GM12891 (cell line): Measurements from ENCODE around the gene PMS2.

Experiments
- DNase-seq: peaks from one replicate; pipeline ENCODE4 v3.0.0; 2011; ENCODE audit warnings: low spot score; ENCODE audit not compliant: insufficient read length
- FAIRE-seq: peaks from 2 replicates; lab custom pipeline; 2011; peaks lifted over from hg19 to GRCh38; lab: Jason Lieb, UNC
- PAX5 ChIP-seq: IDR thresholded peaks from 2 replicates; pipeline ENCODE4 v1.6.1; 2011; ENCODE audit warnings: low read length, moderate library complexity, mild to moderate bottlenecking; ENCODE audit not compliant: insufficient read depth, severe bottlenecking
- POLR2A ChIP-seq: IDR thresholded peaks from 2 replicates; pipeline ENCODE4 v1.6.1; 2011; ENCODE audit warnings: low read depth, low read length, control low read depth
- POLR2AphosphoS5 ChIP-seq: IDR thresholded peaks from 2 replicates; pipeline ENCODE4 v1.6.1; 2011; ENCODE audit warnings: low read depth, low read length, control low read depth
- POU2F2 ChIP-seq: IDR thresholded peaks from 2 replicates; pipeline ENCODE4 v1.6.1; 2011; ENCODE audit warnings: low read depth, mild to moderate bottlenecking, control low read depth, low read length, moderate library complexity
- SPI1 ChIP-seq: IDR thresholded peaks from 2 replicates; pipeline ENCODE4 v1.6.1; 2011; ENCODE audit warnings: low read depth, low read length, control low read depth
- TAF1 ChIP-seq: IDR thresholded peaks from 2 replicates; pipeline ENCODE4 v1.6.1; 2011; ENCODE audit warnings: low read depth, low read length, control low read depth

Gene PMS2

DNA sequence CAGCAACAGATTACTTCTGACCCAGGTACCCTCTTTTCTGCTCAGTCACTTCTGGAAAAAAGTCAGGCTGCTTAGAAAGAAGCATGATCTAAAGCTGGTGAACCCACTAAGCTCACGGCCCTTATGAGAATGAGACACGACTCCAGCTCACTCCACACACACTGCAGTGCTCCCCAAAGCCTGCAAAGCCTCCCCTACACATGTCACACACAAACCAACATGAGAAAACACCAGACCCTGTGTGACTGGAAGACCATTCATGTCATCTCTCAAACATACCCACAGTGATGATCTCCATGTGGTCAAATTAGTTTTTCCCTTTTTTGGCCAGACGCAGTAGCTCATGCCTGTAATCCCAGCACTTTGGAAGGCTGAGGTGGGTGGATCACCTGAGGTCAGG lies 22.7 kb upstream of the PMS2 start:
- no peak for FAIRE-seq
- no peak for DNase-seq
- no peak for TF ChIP-seq POLR2AphosphoS5
- no peak for TF ChIP-seq POLR2A
- TF ChIP-seq TAF1 = no peak
- TF ChIP-seq PAX5 = no peak
- TF ChIP-seq POU2F2 = no peak
- TF ChIP-seq SPI1 = no peak

DNA sequence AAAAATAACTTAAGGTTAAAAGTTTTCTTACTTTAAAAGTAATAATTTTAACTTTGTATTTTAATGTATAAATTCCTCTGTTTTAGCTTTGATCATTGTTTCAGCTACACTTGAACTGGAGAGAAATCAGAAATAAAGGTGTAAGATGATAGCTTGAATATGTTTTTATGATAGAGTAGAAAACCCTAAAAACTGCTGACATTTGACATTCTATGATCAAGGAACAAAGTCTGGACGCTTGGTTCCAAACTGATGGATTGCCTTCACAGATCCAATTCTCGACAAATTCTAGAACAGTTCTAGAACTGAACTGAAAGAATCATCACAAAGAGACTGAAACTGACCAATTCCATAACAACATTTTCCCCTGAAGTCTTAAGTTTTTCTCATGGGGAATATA lies 22.1 kb upstream of the PMS2 start, which contains the start of gene ANKRD61:
ANKRD61 (plus strand) TSS at position 389 of the 400 bp plus-strand sequence; CDS start at position 389, 0 bp downstream.
- no peak for FAIRE-seq
- TF ChIP-seq PAX5 = no peak
- TF ChIP-seq TAF1 = no peak
- TF ChIP-seq POU2F2 = no peak
- no peak for TF ChIP-seq POLR2A
- TF ChIP-seq POLR2AphosphoS5 = no peak
- TF ChIP-seq SPI1 = no peak
- DNase-seq = no peak

DNA sequence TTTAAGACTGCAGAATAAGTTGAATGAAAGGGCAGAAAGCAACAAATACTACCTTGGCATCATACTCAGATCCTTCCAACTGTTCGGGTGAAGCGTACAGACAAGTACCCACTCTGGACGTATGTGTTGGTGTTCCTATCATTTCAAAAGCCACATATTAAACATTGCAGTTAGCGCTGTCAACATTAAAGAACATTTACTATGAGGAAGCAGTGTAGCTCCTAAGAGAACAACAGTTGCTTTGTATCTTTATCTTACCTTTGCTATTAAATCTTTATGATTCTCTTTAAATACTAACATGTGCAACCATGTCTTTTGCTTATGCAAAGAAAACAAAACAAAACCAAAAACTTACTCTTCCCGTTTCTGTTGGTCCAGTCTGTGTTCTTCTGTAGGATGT lies 19.7 kb upstream of the PMS2 start:
- DNase-seq = no peak
- TF ChIP-seq POU2F2 (no peak), POLR2A (no peak), POLR2AphosphoS5 (no peak), SPI1 (no peak), PAX5 (no peak), TAF1 (no peak)
- no peak for FAIRE-seq

GRCh38 chr7:6027806-6028365 lies 19.0 kb upstream of the PMS2 start:
- no peak for FAIRE-seq
- no peak for DNase-seq
- TF ChIP-seq POLR2A (no peak), POU2F2 (no peak)

- FAIRE-seq = no peak
- TF ChIP-seq TAF1 = no peak
- TF ChIP-seq POLR2AphosphoS5 = no peak
- TF ChIP-seq PAX5 = no peak
- peak; percentile 80 for TF ChIP-seq SPI1
- no peak for TF ChIP-seq POU2F2
- TF ChIP-seq POLR2A = no peak
- DNase-seq = no peak
These were observed 18.0 kb upstream of the PMS2 start for GRCh38 chr7:6026820-6027311.

DNA sequence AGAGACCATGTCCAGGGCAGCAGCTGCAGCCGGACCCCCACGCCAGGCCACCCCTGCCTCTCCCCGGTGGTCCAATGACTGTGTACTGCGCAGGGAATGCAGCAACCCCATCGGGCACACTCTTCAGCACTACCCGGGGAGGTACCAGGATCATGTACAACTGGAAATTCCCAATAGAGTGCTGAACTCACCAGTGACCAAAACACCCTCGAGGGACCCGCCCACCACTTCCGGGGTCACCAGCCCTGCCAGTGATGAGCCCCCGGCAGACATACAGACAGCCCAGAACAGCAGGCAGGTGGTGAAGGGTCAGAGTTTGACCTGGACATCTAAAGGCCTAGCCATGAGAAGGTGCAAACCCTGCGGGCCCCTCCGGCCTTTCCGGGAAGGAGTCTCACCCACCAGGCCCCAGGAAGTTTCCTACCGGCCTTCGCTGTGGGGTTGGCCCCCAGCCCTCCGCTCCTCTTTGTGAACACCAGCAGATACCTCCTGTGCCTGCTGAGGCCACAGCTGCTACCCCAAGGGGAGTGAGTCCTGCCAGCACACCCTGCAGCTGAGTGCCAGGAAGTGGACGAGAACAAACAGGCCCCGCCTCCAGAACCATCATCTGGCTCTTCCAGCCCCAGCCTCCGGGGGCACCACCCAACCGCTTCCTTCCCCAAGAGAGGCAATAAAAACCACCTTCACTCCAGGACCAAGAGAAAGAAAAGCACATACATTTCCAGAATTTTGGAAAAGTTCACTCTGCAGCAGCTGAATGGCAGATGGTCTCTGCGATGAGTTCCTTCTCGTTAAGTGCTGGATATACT lies 17.4 kb upstream of the PMS2 start:
- TF ChIP-seq SPI1 = peak; percentile 33; the same call in 1 of the 2 replicates
- no peak for TF ChIP-seq POU2F2
- no peak for TF ChIP-seq POLR2A
- DNase-seq (peak; percentile 53), FAIRE-seq (peak; percentile 20)

GRCh38 chr7:6023974-6024435 lies 15.2 kb upstream of the PMS2 start:
- no peak for DNase-seq
- FAIRE-seq = no peak
- TF ChIP-seq POU2F2 (no peak), SPI1 (no peak)

- DNase-seq (no peak), FAIRE-seq (no peak)
- TF ChIP-seq SPI1 (no peak), POU2F2 (no peak), POLR2AphosphoS5 (no peak), TAF1 (no peak), PAX5 (no peak), POLR2A (no peak)
These were observed 13.9 kb upstream of the PMS2 start for GRCh38 chr7:6022707-6023106.

DNA sequence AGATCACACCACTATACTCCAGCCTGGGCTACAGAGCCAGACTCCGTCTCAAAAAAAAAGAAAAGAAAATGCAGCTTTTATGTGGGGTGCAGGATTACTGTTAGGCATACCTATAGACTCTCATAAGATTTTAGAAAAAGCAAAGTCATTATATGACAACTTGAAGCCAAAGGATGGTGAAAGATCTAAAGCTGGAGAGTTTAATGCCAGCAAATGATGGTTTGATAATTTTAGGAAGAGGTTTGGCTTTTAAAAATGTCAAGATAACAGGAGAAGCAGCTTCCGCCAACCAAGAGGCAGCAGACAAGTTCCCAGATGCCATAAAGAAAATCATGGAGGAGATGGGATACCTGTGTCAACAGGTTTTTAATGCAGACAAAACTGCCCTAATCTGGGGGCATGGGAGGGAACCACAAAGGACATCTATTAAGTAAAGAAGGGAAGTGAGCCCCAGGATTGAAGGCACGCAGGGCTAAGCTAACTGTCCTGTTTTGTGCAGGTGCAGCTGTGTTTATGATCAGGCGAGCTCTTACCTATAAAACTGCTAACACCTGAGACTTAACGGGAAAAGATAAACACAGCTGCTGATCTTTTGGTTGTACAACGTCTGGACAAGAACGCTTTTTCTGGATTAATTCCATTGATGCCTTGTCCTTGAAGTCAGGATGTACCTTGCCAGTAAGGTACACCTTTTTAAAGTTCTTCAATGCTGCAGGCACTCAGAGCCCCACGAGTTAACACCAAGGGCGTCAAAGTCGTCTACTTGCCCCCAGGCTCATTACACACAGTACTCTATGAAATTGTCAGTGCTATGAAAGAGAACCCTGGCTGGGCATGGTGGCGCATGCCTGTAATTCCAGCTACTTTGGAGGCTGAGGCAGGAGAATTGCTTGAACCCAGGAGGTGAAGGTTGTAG lies 11.8 kb upstream of the PMS2 start:
- FAIRE-seq (no peak), DNase-seq (no peak)
- TF ChIP-seq POU2F2 (no peak), SPI1 (no peak), POLR2AphosphoS5 (no peak)

GRCh38 chr7:6016653-6016966 lies 7.8 kb upstream of the PMS2 start:
- TF ChIP-seq POLR2AphosphoS5 (no peak), PAX5 (no peak), TAF1 (no peak), SPI1 (no peak), POU2F2 (no peak), POLR2A (no peak)
- no peak for FAIRE-seq
- no peak for DNase-seq
